ENCODE measurements around the gene ERC2.

The ERC2 gene

GRCh38 chr3:55615039-55615693 is 853.1 kb downstream of the ERC2 start:
- no peak for DNase-seq (ENCODE audit: extremely low read depth in 1 of 2, low read depth in 1 of 2)

- DNase-seq (ENCODE audit: extremely low read depth in 1 of 2, low read depth in 1 of 2) = no peak
Observed at GRCh38 chr3:55611121-55611520, 857.1 kb downstream of the ERC2 start.

- no peak for DNase-seq (ENCODE audit: extremely low read depth in 1 of 2, low read depth in 1 of 2)
Observed at GRCh38 chr3:55609230-55609827, 858.9 kb downstream of the ERC2 start.

GRCh38 chr3:55608301-55608937 is 859.8 kb downstream of the ERC2 start:
- DNase-seq (ENCODE audit: extremely low read depth in 1 of 2, low read depth in 1 of 2) = no peak

- DNase-seq (ENCODE audit: extremely low read depth in 1 of 2, low read depth in 1 of 2) = no peak
Observed at GRCh38 chr3:55607844-55608243, 860.4 kb downstream of the ERC2 start.

GRCh38 chr3:55607175-55607574 is 861.1 kb downstream of the ERC2 start:
- no peak for DNase-seq (ENCODE audit: extremely low read depth in 1 of 2, low read depth in 1 of 2)

- DNase-seq (ENCODE audit: extremely low read depth in 1 of 2, low read depth in 1 of 2) = no peak
Observed at GRCh38 chr3:55605443-55606236, 862.6 kb downstream of the ERC2 start.

- no peak for DNase-seq (ENCODE audit: extremely low read depth in 1 of 2, low read depth in 1 of 2)
Observed at GRCh38 chr3:55604846-55605245, 863.4 kb downstream of the ERC2 start.

GRCh38 chr3:55604402-55604801 is 863.9 kb downstream of the ERC2 start:
- no peak for DNase-seq (ENCODE audit: extremely low read depth in 1 of 2, low read depth in 1 of 2)

- DNase-seq (ENCODE audit: extremely low read depth in 1 of 2, low read depth in 1 of 2) = no peak
Observed at GRCh38 chr3:55601366-55602080, 866.7 kb downstream of the ERC2 start.

- no peak for DNase-seq (ENCODE audit: extremely low read depth in 1 of 2, low read depth in 1 of 2)
Observed at GRCh38 chr3:55598224-55598623, 870.0 kb downstream of the ERC2 start.

GRCh38 chr3:55597641-55598040 is 870.6 kb downstream of the ERC2 start:
- no peak for DNase-seq (ENCODE audit: extremely low read depth in 1 of 2, low read depth in 1 of 2)

GRCh38 chr3:55596212-55596611 is 872.1 kb downstream of the ERC2 start:
- DNase-seq (ENCODE audit: extremely low read depth in 1 of 2, low read depth in 1 of 2) = no peak

GRCh38 chr3:55595420-55595819 is 872.8 kb downstream of the ERC2 start:
- DNase-seq (ENCODE audit: extremely low read depth in 1 of 2, low read depth in 1 of 2) = no peak

- DNase-seq (ENCODE audit: extremely low read depth in 1 of 2, low read depth in 1 of 2) = no peak
Observed at GRCh38 chr3:55592572-55592971, 875.7 kb downstream of the ERC2 start.

GRCh38 chr3:55591888-55592287 is 876.4 kb downstream of the ERC2 start:
- DNase-seq (ENCODE audit: extremely low read depth in 1 of 2, low read depth in 1 of 2) = no peak

- DNase-seq (ENCODE audit: extremely low read depth in 1 of 2, low read depth in 1 of 2) = no peak
Observed at GRCh38 chr3:55588146-55588765, 880.0 kb downstream of the ERC2 start.

- DNase-seq (ENCODE audit: extremely low read depth in 1 of 2, low read depth in 1 of 2) = no peak
Observed at GRCh38 chr3:55585856-55586255, 882.4 kb downstream of the ERC2 start.

- no peak for DNase-seq (ENCODE audit: extremely low read depth in 1 of 2, low read depth in 1 of 2)
Observed at GRCh38 chr3:55584716-55585368, 883.4 kb downstream of the ERC2 start.

- DNase-seq (ENCODE audit: extremely low read depth in 1 of 2, low read depth in 1 of 2) = no peak
Observed at GRCh38 chr3:55584030-55584429, 884.2 kb downstream of the ERC2 start.

All from activated CD8-positive, alpha-beta memory T cell treated with anti-CD3 and anti-CD28 coated beads for 1 hour (primary cell).